Measurements from ENCODE around the gene SLC6A15. TPM values are rescaled to one million over a fixed set of nuclear protein-coding genes. Genes with fewer than 3 reads are reported as not detected.
A peak's percentile ranks its signal among the peaks of the same experiment; 100 is the strongest.

SLC6A15 gene
- total RNA-seq (ENCODE audit: unreplicated experiment) = 5.3 TPM
- long read RNA-seq = 0 reads

DNA sequence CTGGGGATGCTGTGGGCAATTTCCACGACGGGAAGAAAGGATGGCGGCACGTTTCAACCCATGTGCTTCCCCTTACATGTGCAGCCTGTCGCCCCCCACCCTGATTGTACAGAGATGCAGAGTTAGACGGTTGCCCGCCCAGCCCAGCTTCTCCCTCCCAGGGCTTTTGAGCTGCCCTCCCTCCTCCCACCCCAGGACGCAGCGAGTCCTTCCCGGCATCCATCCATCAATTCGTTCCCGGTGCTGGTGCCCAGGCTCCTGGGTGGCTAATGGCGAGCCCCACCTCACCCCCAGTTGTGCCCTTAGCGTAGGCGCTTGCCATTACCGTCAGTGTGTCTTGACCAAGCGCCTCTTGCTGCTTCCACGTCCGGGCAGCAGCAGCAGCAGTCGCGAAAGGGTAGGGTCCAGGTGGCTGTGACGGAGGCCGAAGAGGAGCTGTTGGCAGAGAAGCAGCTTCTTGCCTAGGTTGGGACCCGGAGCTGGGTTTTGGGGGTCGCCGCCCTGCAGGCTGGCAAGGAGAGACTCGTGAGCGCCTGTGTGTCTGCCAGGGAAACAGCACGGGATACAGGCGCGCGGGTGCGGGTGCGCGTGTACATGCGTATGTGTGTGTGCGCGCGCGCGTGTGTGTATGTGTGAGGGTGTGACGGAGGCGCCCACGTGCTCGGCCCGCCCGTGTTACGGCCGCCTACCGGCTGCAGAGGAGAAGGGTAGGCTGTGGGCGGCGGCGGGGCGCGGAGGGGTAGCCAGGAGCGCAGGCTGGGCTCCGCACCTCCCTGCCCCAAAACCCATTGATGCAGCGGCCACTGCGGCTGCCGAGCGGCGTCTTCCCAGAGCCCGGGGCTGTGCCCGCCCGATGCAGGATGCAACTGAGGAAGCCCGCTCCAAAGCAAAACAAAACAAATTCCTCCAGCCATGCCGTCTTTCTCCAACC, at the start of gene SLC6A15:
Gene SLC6A15, minus strand, starts transcription at position 602 of the 931 bp plus-strand sequence. CDS start 20,679 bp downstream, outside the sequence.
- Mint-ChIP-seq H3K27ac (ENCODE audit: unreplicated experiment) (peak within 1 kb of the TSS; percentile 64), H3K4me3 (ENCODE audit: unreplicated experiment) (peak within 1 kb of the TSS; percentile 99), H3K4me1 (ENCODE audit: unreplicated experiment) (peaks cover 9% of the 10 kb centered on the region), H3K9me3 (ENCODE audit: unreplicated experiment) (no peaks in the 10 kb centered on the region), H3K27me3 (ENCODE audit: unreplicated experiment) (peaks cover 9% of the 10 kb centered on the region), H3K36me3 (ENCODE audit: low read depth, unreplicated experiment) (no peaks in the 10 kb centered on the region)
- DNase-seq (ENCODE audit: low spot score) = peak; percentile 80
- TF ChIP-seq, protein P1, sequence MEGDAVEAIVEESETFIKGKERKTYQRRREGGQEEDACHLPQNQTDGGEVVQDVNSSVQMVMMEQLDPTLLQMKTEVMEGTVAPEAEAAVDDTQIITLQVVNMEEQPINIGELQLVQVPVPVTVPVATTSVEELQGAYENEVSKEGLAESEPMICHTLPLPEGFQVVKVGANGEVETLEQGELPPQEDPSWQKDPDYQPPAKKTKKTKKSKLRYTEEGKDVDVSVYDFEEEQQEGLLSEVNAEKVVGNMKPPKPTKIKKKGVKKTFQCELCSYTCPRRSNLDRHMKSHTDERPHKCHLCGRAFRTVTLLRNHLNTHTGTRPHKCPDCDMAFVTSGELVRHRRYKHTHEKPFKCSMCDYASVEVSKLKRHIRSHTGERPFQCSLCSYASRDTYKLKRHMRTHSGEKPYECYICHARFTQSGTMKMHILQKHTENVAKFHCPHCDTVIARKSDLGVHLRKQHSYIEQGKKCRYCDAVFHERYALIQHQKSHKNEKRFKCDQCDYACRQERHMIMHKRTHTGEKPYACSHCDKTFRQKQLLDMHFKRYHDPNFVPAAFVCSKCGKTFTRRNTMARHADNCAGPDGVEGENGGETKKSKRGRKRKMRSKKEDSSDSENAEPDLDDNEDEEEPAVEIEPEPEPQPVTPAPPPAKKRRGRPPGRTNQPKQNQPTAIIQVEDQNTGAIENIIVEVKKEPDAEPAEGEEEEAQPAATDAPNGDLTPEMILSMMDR (IDR thresholded peaks at IDR 0.05; ENCODE audit: unreplicated experiment) = peak; percentile 63

DNA sequence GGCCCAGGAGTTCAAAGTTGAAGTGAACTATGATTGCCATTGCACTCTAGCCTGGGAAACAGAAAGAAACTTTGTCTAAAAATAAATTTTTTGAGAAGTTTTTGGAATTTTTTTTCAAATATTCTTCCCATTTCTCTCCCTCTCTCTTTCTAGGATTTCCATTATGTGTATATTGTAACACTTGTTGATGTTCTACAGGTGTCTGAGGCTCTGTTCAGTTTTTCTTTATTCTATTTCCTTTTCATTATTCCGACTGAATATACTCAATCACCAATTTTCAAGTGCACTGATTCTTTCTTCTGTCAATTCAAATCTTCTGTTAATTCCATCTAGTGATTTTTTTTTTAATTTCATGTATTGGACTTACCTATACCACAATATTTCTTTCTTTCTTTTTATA, 48.3 kb upstream of the SLC6A15 start:
- no peak overlapping the region for H3K27ac Mint-ChIP-seq (ENCODE audit: unreplicated experiment)
- H3K4me1 Mint-ChIP-seq (ENCODE audit: unreplicated experiment) = no peaks in the 10 kb centered on the region
- H3K4me3 Mint-ChIP-seq (ENCODE audit: unreplicated experiment) = no peak overlapping the region
- no peaks in the 10 kb centered on the region for H3K36me3 Mint-ChIP-seq (ENCODE audit: low read depth, unreplicated experiment)
- no peak for DNase-seq (ENCODE audit: low spot score)
- H3K9me3 Mint-ChIP-seq (ENCODE audit: unreplicated experiment) = no peaks in the 10 kb centered on the region
- H3K27me3 Mint-ChIP-seq (ENCODE audit: unreplicated experiment) = no peaks in the 10 kb centered on the region
- TF ChIP-seq, protein P1 (IDR thresholded peaks at IDR 0.05; ENCODE audit: unreplicated experiment) = no peak

DNA sequence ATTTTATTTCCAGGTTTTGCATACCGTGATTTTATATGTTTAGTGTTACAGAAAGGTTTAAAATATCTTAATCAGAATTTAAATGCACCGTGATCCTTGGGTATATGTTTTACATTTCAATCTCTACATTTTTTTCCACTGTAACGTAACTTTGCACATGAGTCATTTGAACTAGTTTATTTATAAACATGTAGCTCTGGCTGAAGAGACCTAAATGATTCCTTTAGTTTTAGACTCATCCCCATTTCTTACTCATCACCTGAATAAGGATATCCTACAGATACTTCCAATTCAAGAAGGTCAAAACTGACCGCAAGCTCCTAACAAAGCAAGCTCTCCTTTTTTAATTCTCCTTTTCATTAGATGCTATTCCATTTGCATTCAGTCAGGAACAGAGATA, 42.7 kb upstream of the SLC6A15 start:
- TF ChIP-seq, protein P1 (IDR thresholded peaks at IDR 0.05; ENCODE audit: unreplicated experiment) = no peak
- no peak for DNase-seq (ENCODE audit: low spot score)
- no peaks in the 10 kb centered on the region for H3K27me3 Mint-ChIP-seq (ENCODE audit: unreplicated experiment)
- no peak overlapping the region for H3K27ac Mint-ChIP-seq (ENCODE audit: unreplicated experiment)
- H3K4me3 Mint-ChIP-seq (ENCODE audit: unreplicated experiment) = no peak overlapping the region
- no peaks in the 10 kb centered on the region for H3K4me1 Mint-ChIP-seq (ENCODE audit: unreplicated experiment)
- H3K9me3 Mint-ChIP-seq (ENCODE audit: unreplicated experiment) = no peaks in the 10 kb centered on the region
- no peaks in the 10 kb centered on the region for H3K36me3 Mint-ChIP-seq (ENCODE audit: low read depth, unreplicated experiment)

- Mint-ChIP-seq H3K4me1 (ENCODE audit: unreplicated experiment) (no peaks in the 10 kb centered on the region), H3K9me3 (ENCODE audit: unreplicated experiment) (no peaks in the 10 kb centered on the region), H3K4me3 (ENCODE audit: unreplicated experiment) (no peak overlapping the region), H3K27ac (ENCODE audit: unreplicated experiment) (no peak overlapping the region), H3K36me3 (ENCODE audit: low read depth, unreplicated experiment) (no peaks in the 10 kb centered on the region), H3K27me3 (ENCODE audit: unreplicated experiment) (no peaks in the 10 kb centered on the region)
- DNase-seq (ENCODE audit: low spot score) = no peak
- TF ChIP-seq, protein P1 (IDR thresholded peaks at IDR 0.05; ENCODE audit: unreplicated experiment) = no peak
Measured at GRCh38 chr12:84954415-84954814, 41.8 kb upstream of the SLC6A15 start.

DNA sequence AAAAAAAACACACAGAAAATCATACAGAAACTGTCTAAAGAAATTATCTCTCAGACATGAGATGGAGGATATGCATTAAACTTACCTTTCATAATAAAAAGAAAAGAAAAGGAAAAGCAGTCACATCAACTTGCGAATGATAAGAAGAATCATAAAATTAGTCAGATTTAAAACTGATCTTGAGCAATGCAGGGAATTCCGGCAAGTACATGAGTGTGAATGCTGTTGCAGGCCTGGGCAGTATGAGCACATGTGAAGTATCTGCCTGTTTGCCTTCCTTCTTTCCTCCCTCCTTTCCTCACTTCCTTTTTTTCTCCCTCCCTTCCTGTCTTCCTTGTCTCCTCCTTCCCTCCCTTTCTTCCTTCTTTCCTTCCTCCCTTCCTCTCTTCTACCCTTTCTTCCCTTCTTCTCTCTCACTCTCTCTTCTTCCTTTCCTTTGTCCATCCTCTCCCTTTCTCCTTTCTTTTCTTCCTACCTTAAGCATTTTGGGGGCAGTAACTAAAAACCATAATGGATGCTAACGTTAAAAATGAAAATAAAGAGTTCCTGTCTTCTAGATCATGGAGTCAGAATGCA, 38.5 kb upstream of the SLC6A15 start:
- no peak for DNase-seq (ENCODE audit: low spot score)
- no peaks in the 10 kb centered on the region for H3K36me3 Mint-ChIP-seq (ENCODE audit: low read depth, unreplicated experiment)
- TF ChIP-seq, protein P1 (IDR thresholded peaks at IDR 0.05; ENCODE audit: unreplicated experiment) = no peak
- no peaks in the 10 kb centered on the region for H3K27me3 Mint-ChIP-seq (ENCODE audit: unreplicated experiment)
- H3K27ac Mint-ChIP-seq (ENCODE audit: unreplicated experiment) = no peak overlapping the region
- no peak overlapping the region for H3K4me3 Mint-ChIP-seq (ENCODE audit: unreplicated experiment)
- no peaks in the 10 kb centered on the region for H3K9me3 Mint-ChIP-seq (ENCODE audit: unreplicated experiment)
- no peaks in the 10 kb centered on the region for H3K4me1 Mint-ChIP-seq (ENCODE audit: unreplicated experiment)
